GM12878 (cell line): ENCODE data around the gene CLIC3. TPM values are rescaled to one million over a fixed set of nuclear protein-coding genes. Genes with fewer than 3 reads are reported as not detected.

Experiments used
- ATAC-seq: fragments of 200-7000 bp; cut with Tn5 transposase; 3 replicates; pipeline ENCODE4 v1.9.1; 2020; ENCODE audit warnings: mild to moderate bottlenecking, moderate library complexity
- BruUV-seq: library from RNA; stranded (reverse); fragments of 400-500 nt; replicated peaks from 2 replicates; lab custom pipeline; 2021; lab: Mats Ljungman, UMichigan
- CTCF ChIA-PET: fragments of 300-600 bp; sonication (Branson Sonifier 250); formaldehyde crosslinking; extraction: SDS; loops from one replicate; lab custom pipeline; 2021; ENCODE audit warnings: inconsistent platforms; lab: Yijun Ruan, JAX
- POLR2A ChIA-PET: fragments of 350-600 bp; formaldehyde crosslinking; extraction: SDS; loops from one replicate; lab custom pipeline; 2021; ENCODE audit warnings: inconsistent platforms; lab: Charles Lee
- RAD21 ChIA-PET: fragments of 300-600 bp; sonication (Branson Sonifier 250); formaldehyde crosslinking; loops from one replicate; lab custom pipeline; 2023; ENCODE audit warnings: antibody characterized with exemption; ENCODE audit not compliant: unreplicated experiment; lab: Charles Lee
- SMC1A ChIA-PET: fragments of 300-600 bp; sonication (Branson Sonifier 250); formaldehyde crosslinking; loops from one replicate; lab custom pipeline; 2023; ENCODE audit not compliant: unreplicated experiment, uncharacterized antibody; lab: Charles Lee
- DNase-seq: peaks from one replicate; pipeline ENCODE4 v3.0.0-alpha.2; 2011; ENCODE audit warnings: low read depth, low spot score
- FAIRE-seq: peaks from 3 replicates; lab custom pipeline; 2011; peaks lifted over from hg19 to GRCh38; lab: Jason Lieb, UNC
- H2AFZ ChIP-seq: 2 replicates; pipeline ENCODE4 v1.6.0; 2011; ENCODE audit warnings: low read depth, low read length, control low read depth; ENCODE audit not compliant: control insufficient read depth
- H3K27ac ChIP-seq: 2 replicates; pipeline ENCODE4 v1.5.1; 2011; ENCODE audit warnings: control low read depth; ENCODE audit not compliant: control insufficient read depth, insufficient read depth
- H3K27me3 ChIP-seq, 2 experiments: replicated peaks in 1 of 2; 2 replicates each; pipeline versions ENCODE4 v1.6.0 to v1.6.1; 2011; ENCODE audit warnings: low read length in 1 of 2; ENCODE audit not compliant: control insufficient read depth in 2 of 2, insufficient read depth in 2 of 2
- H3K36me3 ChIP-seq, 2 experiments: 2 replicates each; pipeline ENCODE4 v1.5.1; 2011; ENCODE audit warnings: low read length in 1 of 2; ENCODE audit not compliant: control insufficient read depth in 2 of 2, insufficient read depth in 2 of 2
- H3K4me1 ChIP-seq: 2 replicates; pipeline ENCODE4 v1.6.1; 2011; ENCODE audit warnings: mild to moderate bottlenecking, low read length, moderate library complexity, mixed read lengths; ENCODE audit not compliant: control insufficient read depth, insufficient read depth
- H3K4me2 ChIP-seq: 2 replicates; pipeline ENCODE4 v1.6.0; 2011; ENCODE audit warnings: control low read depth; ENCODE audit not compliant: control insufficient read depth, insufficient read depth
- H3K4me3 ChIP-seq: fragments of 200-600 bp; sonication (generic); 2 replicates; pipeline ENCODE4 v1.5.1; 2016
- H3K79me2 ChIP-seq: 2 replicates; pipeline ENCODE4 v1.6.0; 2011; ENCODE audit warnings: low read length; ENCODE audit not compliant: control insufficient read depth, insufficient read depth
- H3K9ac ChIP-seq: 2 replicates; pipeline ENCODE4 v1.8.0; 2011; ENCODE audit warnings: low read length, control low read depth, mixed read lengths; ENCODE audit not compliant: control insufficient read depth, insufficient read depth
- H3K9me3 ChIP-seq: replicated peaks from 3 replicates; pipeline ENCODE4 v1.5.1; 2011; ENCODE audit warnings: mild to moderate bottlenecking, low read length; ENCODE audit not compliant: control insufficient read depth, insufficient read depth
- H4K20me1 ChIP-seq: 2 replicates; pipeline ENCODE4 v1.6.0; 2011; ENCODE audit not compliant: control insufficient read depth, insufficient read depth
- NFXL1 ChIP-seq: fragments of 450-650 bp; IDR thresholded peaks from 2 replicates; pipeline ENCODE4 v1.6.1; 2017; ENCODE audit warnings: antibody characterized with exemption, mild to moderate bottlenecking, borderline replicate concordance
- NR2F1 ChIP-seq: fragments of 450-650 bp; conservative IDR thresholded peaks from 2 replicates; pipeline ENCODE4 v1.6.1; 2017; ENCODE audit warnings: mild to moderate bottlenecking
- PRDM15 ChIP-seq: fragments of 450-650 bp; formaldehyde crosslinking; IDR thresholded peaks from 2 replicates; pipeline ENCODE4 v1.4.0; 2020; ENCODE audit warnings: mild to moderate bottlenecking, moderate library complexity
- REST ChIP-seq: IDR thresholded peaks from 2 replicates; pipeline ENCODE4 v1.6.1; 2012; ENCODE audit warnings: mild to moderate bottlenecking, low read depth, low read length
- WGBS: methylation state at CpG from one replicate; pipeline ENCODE4 v1.1.6; 2016; ENCODE audit warnings: low lambda C conversion rate; ENCODE audit not compliant: insufficient replicate concordance, insufficient coverage; ENCODE audit errors: missing lambda C conversion rate; 5-methylcytosine and 5-hydroxymethylcytosine counted together
- in situ Hi-C: fragments of 300-500 bp; cut with MboI; formaldehyde crosslinking; loops from 9 replicates; pipeline ENCODE4 v1.14.3; 2018; ENCODE audit warnings: mixed read lengths
- intact Hi-C: fragments of 100-400 bp; cut with micrococcal nuclease; formaldehyde crosslinking; loops from one replicate; pipeline ENCODE4 v1.14.2; 2022; ENCODE audit not compliant: unreplicated experiment
- polyA plus RNA-seq, 11 experiments: library from polyadenylated mRNA; depleted of rRNA in 4 of 11; unstranded in 6 of 11; stranded (reverse) in 5 of 11; fragments of >200 nt; fragmentation: Nextera tagmentation in 4 of 11; fragmentation: Illumina TruSeq in 1 of 11; extraction: Ambion mirVana in 4 of 11; extraction: Trizol in 1 of 11; gene quantifications; 1 replicate in 1 of 11; 2 replicates in 10 of 11; pipeline versions ENCODE4 v1.2.1 to v1.2.3, GENCODE V29; 2011 to 2016; ENCODE audit warnings: inconsistent platforms in 2 of 11, missing spikeins in 2 of 11, low read depth in 1 of 11
- total RNA-seq, 4 experiments: library from RNA; depleted of rRNA in 3 of 4; stranded (reverse); fragments of >200 nt in 3 of 4; fragmentation: Illumina TruSeq in 1 of 4; extraction: Trizol in 1 of 4; gene quantifications; 2 replicates each; pipeline versions ENCODE4 v1.2.1 to v1.2.3, GENCODE V29; 2013 to 2021

Gene CLIC3
- total and polyA plus RNA-seq, 10 of the 15 experiments (the other 5 are each of a cell fraction or from before 2014, with no cell fraction given): 0.31 TPM; not detected in 9

- H2AFZ ChIP-seq: peak overlapping the region; percentile 92
- SMC1A ChIA-PET: interaction anchor here (1.1 kb wide), 1 partner anchor 45 kb away, joined by 4 read pairs; no protein-coding TSS in a partner anchor
- BruUV-seq: no TSS peak
Observed at GRCh38 chr9:136992819-136993369, 3.5 kb downstream of the CLIC3 start.

More at GRCh38 chr9:136992819-136993369, 3.5 kb downstream of the CLIC3 start:
- no peak; the same call in 2 of the 3 replicates for ATAC-seq
- Histone ChIP-seq H3K9me3 (no peaks in the 10 kb centered on the region; the same call in 2 of the 3 replicates), H3K79me2 (no peaks in the 10 kb centered on the region; the same call in 1 of the 2 replicates), H3K36me3 (no peaks in the 10 kb centered on the region), H3K4me1 (peaks cover 27% of the 10 kb centered on the region), H3K27me3 (peaks cover 2 to 5% of the 10 kb centered on the region in 2 experiments; a peak in 3 of 4 replicates), H3K27ac (peak overlapping the region; percentile 63), H3K9ac (peak overlapping the region; percentile 66), H3K4me3 (peak overlapping the region; percentile 73), H3K4me2 (peak overlapping the region; percentile 99), H4K20me1 (no peaks in the 10 kb centered on the region)
- POLR2A ChIA-PET: interaction anchor here (1.2 to 1.5 kb wide), 4 partner anchors 27 to 248 kb away, joined by 3 to 4 read pairs (median 4); partner anchors contain the start of gene TUBB4B
- RAD21 ChIA-PET: interaction anchor here (1.3 to 1.7 kb wide), 2 partner anchors 45 to 226 kb away, joined by 3 to 8 read pairs; no protein-coding TSS in a partner anchor
- CTCF ChIA-PET: interaction anchor here (1.0 to 3.3 kb wide), 7 partner anchors 9 to 75 kb away, joined by 3 to 17 read pairs (median 5); no protein-coding TSS in a partner anchor
- 0 out of 2 replicates have a peak, but pooled peaks have one; percentile 47 for TF ChIP-seq NR2F1
- peak; percentile 91 for TF ChIP-seq NFXL1
- no peak for TF ChIP-seq PRDM15 (CRISPR knock-in tag)
- peak; percentile 23; the same call in 1 of the 2 replicates for TF ChIP-seq REST
- intact Hi-C loops: no loop called here
- in situ Hi-C loops: no loop called here
- 33% methylated on average over 18 of the region's 18 CpGs for WGBS
- FAIRE-seq: no peak
- no peak for DNase-seq
